ENCODE results near the gene FAU.

FAU gene

GRCh38 chr11:65077451-65077850 is 44.5 kb downstream of the FAU start:
- DNase-seq (ENCODE audit: low read depth) = no peak

DNA sequence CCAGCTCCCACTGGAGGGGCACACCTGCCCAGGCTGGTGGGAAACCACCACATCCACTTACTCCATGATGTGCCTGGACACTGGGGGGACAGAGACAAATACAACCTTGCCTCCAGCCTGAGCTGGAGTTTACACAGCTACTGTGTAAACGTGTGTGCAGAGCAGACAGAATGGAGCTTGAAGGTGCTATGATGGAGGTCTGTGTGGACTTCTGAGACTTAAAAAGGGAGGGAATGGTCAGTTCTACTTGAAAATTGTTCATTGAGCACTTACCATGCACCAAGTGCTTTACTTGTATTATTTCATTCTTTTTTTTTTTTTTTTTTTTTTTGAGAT is 49.3 kb downstream of the FAU start:
- DNase-seq (ENCODE audit: low read depth) = no peak

- no peak for DNase-seq (ENCODE audit: low read depth)
These were observed 49.9 kb downstream of the FAU start for GRCh38 chr11:65071907-65072630.
